IMR-90 (cell line): ENCODE measurements around the gene RAPGEF3. TPM values are rescaled to one million over a fixed set of nuclear protein-coding genes. Genes with fewer than 3 reads are reported as not detected.

ENCODE experiments used
- ATAC-seq: fragments of 200-7000 bp; cut with Tn5 transposase; 2 replicates; pipeline ENCODE4 v1.9.1; 2020; ENCODE audit warnings: low read depth, mild to moderate bottlenecking, moderate library complexity
- BruUV-seq: library from RNA; stranded (reverse); fragments of 400-500 nt; replicated peaks from 2 replicates; lab custom pipeline; 2021; lab: Mats Ljungman, UMichigan
- CTCF ChIA-PET: fragments of 300-600 bp; formaldehyde crosslinking; extraction: SDS; loops from one replicate; lab custom pipeline; 2021; ENCODE audit warnings: antibody characterized with exemption; lab: Yijun Ruan, JAX
- POLR2A ChIA-PET: fragments of 300-600 bp; sonication (Branson Sonifier 250); formaldehyde crosslinking; loops from one replicate; lab custom pipeline; 2022; ENCODE audit warnings: antibody characterized with exemption; ENCODE audit not compliant: unreplicated experiment; lab: Charles Lee
- DNase-seq: peaks from one replicate; pipeline ENCODE4 v3.0.0; 2013
- H2AFZ ChIP-seq: replicated peaks from 2 replicates; pipeline ENCODE3; 2013; ENCODE audit warnings: low read length, mild to moderate bottlenecking; ENCODE audit not compliant: poor library complexity
- H2AK5ac ChIP-seq: 2 replicates; pipeline ENCODE4 v1.6.1; 2013; ENCODE audit warnings: low read depth, low read length, inconsistent platforms
- H2AK9ac ChIP-seq: replicated peaks from 2 replicates; pipeline ENCODE3; 2013; ENCODE audit warnings: mild to moderate bottlenecking, low read depth, low read length, moderate library complexity; ENCODE audit not compliant: poor library complexity
- H2BK120ac ChIP-seq: 2 replicates; pipeline ENCODE4 v1.6.1; 2013; ENCODE audit warnings: low read depth, low read length, inconsistent platforms
- H2BK15ac ChIP-seq: 3 replicates; pipeline ENCODE4 v1.6.1; 2013; ENCODE audit warnings: low read depth, low read length, inconsistent platforms
- H2BK20ac ChIP-seq: 2 replicates; pipeline ENCODE4 v1.6.1; 2013; ENCODE audit warnings: low read depth, mild to moderate bottlenecking, inconsistent platforms, low read length, moderate library complexity
- H2BK5ac ChIP-seq: 2 replicates; pipeline ENCODE4 v1.6.1; 2013; ENCODE audit warnings: mild to moderate bottlenecking, low read depth, low read length, inconsistent platforms; ENCODE audit not compliant: poor library complexity, severe bottlenecking
- H3K14ac ChIP-seq: replicated peaks from 2 replicates; pipeline ENCODE4 v1.6.1; 2013; ENCODE audit warnings: low read depth, low read length, inconsistent platforms
- H3K18ac ChIP-seq: 2 replicates; pipeline ENCODE4 v1.6.1; 2013; ENCODE audit warnings: low read depth, low read length, control low read depth
- H3K23ac ChIP-seq: 2 replicates; pipeline ENCODE4 v1.6.1; 2013; ENCODE audit warnings: low read depth, low read length, inconsistent platforms
- H3K27ac ChIP-seq: 2 replicates; pipeline ENCODE4 v1.5.1; 2013; ENCODE audit warnings: mild to moderate bottlenecking, control low read depth, low read length; ENCODE audit not compliant: insufficient read depth
- H3K27me3 ChIP-seq: 2 replicates; pipeline ENCODE4 v1.6.1; 2013; ENCODE audit warnings: low read length; ENCODE audit not compliant: control insufficient read depth, insufficient read depth
- H3K36me3 ChIP-seq: 2 replicates; pipeline ENCODE4 v1.6.1; 2013; ENCODE audit warnings: low read length, mixed read lengths; ENCODE audit not compliant: control insufficient read depth, insufficient read depth
- H3K4ac ChIP-seq: 2 replicates; pipeline ENCODE4 v1.6.1; 2013; ENCODE audit warnings: low read depth, low read length, inconsistent platforms
- H3K4me1 ChIP-seq: 2 replicates; pipeline ENCODE4 v1.6.1; 2013; ENCODE audit warnings: low read length, mixed read lengths; ENCODE audit not compliant: control insufficient read depth, insufficient read depth
- H3K4me2 ChIP-seq: 2 replicates; pipeline ENCODE4 v1.6.1; 2013; ENCODE audit warnings: low read depth, mild to moderate bottlenecking, control low read depth, low read length, moderate library complexity
- H3K4me3 ChIP-seq: 2 replicates; pipeline ENCODE4 v1.5.1; 2013; ENCODE audit warnings: low read depth, mild to moderate bottlenecking, control low read depth, low read length, moderate library complexity; ENCODE audit not compliant: insufficient read depth
- H3K56ac ChIP-seq: 2 replicates; pipeline ENCODE4 v1.6.1; 2013; ENCODE audit warnings: low read length, inconsistent platforms; ENCODE audit not compliant: insufficient read depth; ENCODE audit errors: extremely low read depth
- H3K79me1 ChIP-seq, 2 experiments: 2 replicates each; pipeline ENCODE4 v1.6.1; 2013; ENCODE audit warnings: low read length in 2 of 2, inconsistent platforms in 1 of 2, low read depth in 1 of 2
- H3K9ac ChIP-seq: 2 replicates; pipeline ENCODE4 v1.6.1; 2013; ENCODE audit warnings: low read depth, low read length, control low read depth
- H3K9me1 ChIP-seq: 2 replicates; pipeline ENCODE4 v1.6.1; 2013; ENCODE audit warnings: low read length, inconsistent platforms; ENCODE audit not compliant: insufficient read depth
- H3K9me3 ChIP-seq: 2 replicates; pipeline ENCODE4 v1.6.1; 2013; ENCODE audit warnings: low read length; ENCODE audit not compliant: control insufficient read depth, insufficient read depth
- H4K20me1 ChIP-seq: 2 replicates; pipeline ENCODE4 v1.6.1; 2013; ENCODE audit warnings: low read length, inconsistent platforms; ENCODE audit not compliant: insufficient read depth
- H4K5ac ChIP-seq: 2 replicates; pipeline ENCODE4 v1.6.1; 2013; ENCODE audit warnings: mild to moderate bottlenecking, low read depth, low read length, control low read depth
- H4K8ac ChIP-seq, 2 experiments: 2 replicates each; pipeline ENCODE4 v1.6.1; 2013; ENCODE audit warnings: low read depth in 2 of 2, low read length in 2 of 2, control low read depth in 1 of 2, inconsistent platforms in 1 of 2
- H4K91ac ChIP-seq: 2 replicates; pipeline ENCODE4 v1.6.1; 2013; ENCODE audit warnings: low read depth, low read length, inconsistent platforms; ENCODE audit not compliant: insufficient read depth
- CEBPB ChIP-seq: IDR thresholded peaks from 2 replicates; pipeline ENCODE4 v1.6.1; 2012; ENCODE audit warnings: low read depth, low read length, improper control_type of control experiment
- CHD1 ChIP-seq: IDR thresholded peaks from 2 replicates; pipeline ENCODE4 v1.6.1; 2012; ENCODE audit warnings: low read depth, low read length, improper control_type of control experiment
- CTCF ChIP-seq: conservative IDR thresholded peaks from 2 replicates; pipeline ENCODE4 v1.5.1; 2012; ENCODE audit warnings: mild to moderate bottlenecking, low read depth, low read length, improper control_type of control experiment
- MXI1 ChIP-seq: IDR thresholded peaks from 2 replicates; pipeline ENCODE4 v1.6.1; 2012; ENCODE audit warnings: low read depth, mild to moderate bottlenecking, low read length, moderate library complexity, borderline replicate concordance
- WGBS, 2 experiments: methylation state at CpG; one replicate each; pipeline versions ENCODE4 v1.1.5 to v1.1.7; 2013; ENCODE audit warnings: missing lambda C conversion rate in 2 of 2; ENCODE audit not compliant: insufficient read length in 1 of 2; ENCODE audit errors: extremely low coverage in 2 of 2; 5-methylcytosine and 5-hydroxymethylcytosine counted together
- dilution Hi-C: fragments of 300-500 bp; cut with HindIII; formaldehyde crosslinking; loops from one replicate; pipeline ENCODE4 v1.14.3; 2018; ENCODE audit warnings: low sequenced_read_pairs; ENCODE audit not compliant: unreplicated experiment
- in situ Hi-C: fragments of 300-500 bp; cut with MboI; formaldehyde crosslinking; loops from 3 replicates; pipeline ENCODE4 v1.14.3; 2019; ENCODE audit warnings: low sequenced_read_pairs, inconsistent platforms, mixed read lengths
- intact Hi-C: fragments of 100-400 bp; cut with micrococcal nuclease; formaldehyde crosslinking; loops from 2 replicates; pipeline ENCODE4 v1.10.0; 2022
- polyA plus RNA-seq, 3 experiments: library from polyadenylated mRNA; depleted of rRNA; stranded (reverse); fragments of >200 nt; gene quantifications; 2 replicates each; pipeline ENCODE4 v1.2.3, GENCODE V29; 2012; ENCODE audit warnings: low replicate concordance in 1 of 3
- total RNA-seq: library from RNA; depleted of rRNA; stranded (reverse); fragments of >200 nt; gene quantifications from 2 replicates; pipeline ENCODE4 v1.2.3, GENCODE V29; 2012

Gene RAPGEF3
- total and polyA plus RNA-seq, 2 of the 4 experiments (the other 2 are of a cell fraction), result 1.3 to 2.0 TPM

DNA sequence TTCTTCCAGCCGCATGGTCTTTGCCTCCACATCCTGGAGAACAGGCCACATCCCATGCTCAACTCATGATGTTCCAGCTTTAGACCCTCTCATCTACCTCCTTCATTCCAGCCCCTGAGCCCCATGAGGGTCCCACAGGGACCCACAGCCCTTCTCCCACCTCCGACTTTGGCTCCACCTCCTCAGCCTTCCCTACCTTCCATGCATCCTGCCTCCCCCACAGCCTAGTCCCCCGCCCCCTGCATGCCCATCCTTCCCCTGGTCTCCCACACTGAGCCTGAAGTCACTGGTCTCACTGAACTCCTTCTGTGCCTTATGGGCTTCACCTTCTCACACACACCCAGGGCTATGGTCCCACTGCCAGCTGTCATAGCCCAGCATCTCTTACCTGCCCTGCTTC lies 9.8 kb downstream of the RAPGEF3 start:
- Histone ChIP-seq H2BK20ac (no peak overlapping the region), H3K18ac (no peak overlapping the region), H2AK9ac (no peak overlapping the region), H3K36me3 (no peaks in the 10 kb centered on the region), H4K20me1 (no peaks in the 10 kb centered on the region), H3K4ac (no peak overlapping the region), H2BK5ac (no peak overlapping the region), H4K91ac (no peak overlapping the region), H3K27ac (no peak overlapping the region), H3K23ac (no peak overlapping the region), H4K5ac (no peak overlapping the region), H2AK5ac (no peak overlapping the region), H3K79me1 (no peaks in the 10 kb centered on the region), H2AFZ (no peak overlapping the region), H3K27me3 (peaks cover 24% of the 10 kb centered on the region), H3K9me3 (no peaks in the 10 kb centered on the region), H2BK15ac (no peak overlapping the region), H4K8ac (no peak overlapping the region), H3K9me1 (peaks cover 9% of the 10 kb centered on the region; the same call in 1 of the 2 replicates), H3K4me2 (no peak overlapping the region), H3K4me1 (peaks cover 12% of the 10 kb centered on the region), H3K4me3 (no peak overlapping the region), H2BK120ac (no peak overlapping the region), H3K14ac (no peak overlapping the region), H3K56ac (no peak overlapping the region), H3K9ac (no peak overlapping the region)
- in situ Hi-C loops, result loop anchor here (10.0 kb wide), 1 partner anchor 86 kb away; no protein-coding TSS in a partner anchor
- no TSS peak for BruUV-seq
- ATAC-seq (no peak), DNase-seq (no peak)
- no peak for TF ChIP-seq MXI1
- TF ChIP-seq CTCF, result no peak
- no peak for TF ChIP-seq CHD1
- no peak for TF ChIP-seq CEBPB
- ChIA-PET POLR2A (no interaction called here), CTCF (no interaction called here)
- WGBS, 2 experiments, result 94% methylated on average over 2 of the region's 3 CpGs; no CpG with 5 or more reads in 1 of the 2 experiments
- intact Hi-C loops, result no loop called here
- dilution Hi-C loops, result no loop called here
